SK-N-DZ (cell line): Measurements from ENCODE around the gene MGA.

ENCODE experiments used
- DNase-seq: peaks from one replicate; pipeline ENCODE4 v3.0.0-alpha.2; 2015; ENCODE audit warnings: low spot score

The MGA gene

GRCh38 chr15:41658689-41659088, 1.5 kb upstream of the MGA start:
- DNase-seq: no peak

- no peak for DNase-seq
Measured at GRCh38 chr15:41659190-41659589, 1.0 kb upstream of the MGA start.

DNA sequence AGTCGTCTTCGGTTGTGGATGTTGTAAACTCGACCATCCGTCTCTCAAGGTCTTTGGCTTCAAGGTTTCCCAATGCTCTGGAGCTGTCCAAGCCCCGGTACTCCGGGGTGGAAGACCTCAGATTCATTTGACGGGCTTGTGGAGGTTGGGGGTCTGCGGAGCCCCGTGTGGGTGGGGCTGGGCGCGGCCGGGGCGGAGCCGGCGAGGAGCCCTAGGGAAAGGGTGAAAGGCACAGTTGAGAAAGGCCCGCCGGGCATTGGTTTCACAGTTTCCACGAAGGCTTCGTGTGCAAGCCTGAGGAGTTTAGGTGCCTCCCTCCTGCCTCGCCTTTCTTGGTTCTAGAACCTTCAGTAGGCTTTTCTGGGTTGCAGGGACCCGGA, 360 bp upstream of the MGA start:
- no peak for DNase-seq

DNA sequence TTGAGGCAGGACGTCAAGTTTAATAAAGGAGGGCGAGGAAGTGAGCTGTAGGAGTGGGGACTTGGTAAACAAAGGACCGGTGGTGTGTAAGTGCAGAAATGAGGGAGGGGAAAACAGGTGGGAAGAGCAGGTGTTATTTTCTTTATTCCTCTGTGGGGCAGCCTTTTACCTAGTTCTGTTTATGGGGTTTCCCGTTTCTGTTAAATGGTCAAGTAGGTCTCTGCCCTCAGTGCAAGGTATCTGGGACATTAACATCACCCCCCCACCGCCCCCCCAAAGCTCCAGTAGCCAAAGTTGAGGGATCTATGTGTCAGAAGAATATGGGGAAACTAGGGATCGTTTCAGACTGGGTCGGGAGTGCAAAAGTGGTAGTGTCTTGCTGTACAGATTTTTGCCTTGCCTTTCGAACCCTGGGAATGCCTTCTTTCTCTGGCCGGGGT, 893 bp downstream of the MGA start:
- DNase-seq: no peak

DNA sequence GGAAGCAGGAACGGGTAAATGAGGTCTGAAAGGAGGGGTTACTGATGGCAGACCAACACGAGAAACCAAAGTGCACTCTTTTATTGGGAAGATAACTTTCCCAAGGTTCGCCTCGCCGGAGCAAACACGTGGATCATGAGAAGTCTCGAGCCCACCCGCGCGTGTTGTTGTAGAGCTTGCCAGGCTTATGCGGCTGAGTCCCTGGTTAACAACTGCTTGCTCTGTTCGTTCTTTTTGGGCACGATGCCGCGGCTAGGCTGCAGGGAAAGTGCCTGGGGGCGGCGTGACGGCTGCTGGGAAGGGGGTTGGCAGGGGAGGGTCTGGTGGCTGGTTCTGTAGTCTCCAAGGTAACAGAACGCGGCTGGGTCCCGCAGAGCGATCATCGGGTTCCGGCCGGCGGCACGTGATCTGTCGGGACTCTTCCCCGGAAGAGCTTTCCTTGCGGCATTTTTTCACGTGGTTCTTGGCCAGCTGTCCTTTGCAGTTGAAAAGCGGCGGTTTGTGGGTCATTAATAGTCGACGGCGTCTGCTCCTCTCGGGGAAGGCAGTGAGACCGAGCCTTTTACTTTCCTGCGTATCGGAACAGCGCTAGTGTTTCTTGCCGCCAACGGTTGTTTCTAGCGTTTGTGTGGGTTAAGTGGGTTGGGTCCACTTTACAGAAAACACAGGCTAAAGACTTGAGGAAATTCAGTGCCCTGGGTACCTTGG, 1.5 kb downstream of the MGA start:
- peak; percentile 53 for DNase-seq

DNA sequence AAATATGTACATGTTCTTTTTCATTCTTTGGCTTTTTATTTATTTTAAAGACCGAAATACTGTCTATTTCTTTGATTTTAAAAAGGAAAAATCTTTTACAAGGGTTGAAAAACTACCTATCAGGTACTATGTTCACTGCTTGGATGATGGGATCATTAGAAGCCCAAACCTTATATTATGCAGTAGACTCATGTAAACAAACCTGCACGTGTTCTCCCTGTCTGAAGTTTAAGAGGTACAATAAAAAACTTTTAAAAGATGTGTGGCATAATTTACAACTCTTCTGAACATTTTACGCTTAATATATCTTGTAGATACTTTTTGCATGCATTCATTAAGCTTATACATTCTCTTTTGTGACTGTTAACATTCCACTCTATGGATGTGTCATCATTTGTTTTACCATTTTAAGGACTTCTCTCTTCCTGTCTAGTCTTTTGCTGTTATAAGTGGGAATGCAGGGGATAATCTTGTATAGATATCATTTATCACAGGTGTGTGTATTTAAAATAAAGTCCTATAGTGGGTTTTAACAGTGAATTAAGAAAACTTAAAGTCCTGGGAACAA, 6.2 kb downstream of the MGA start:
- no peak for DNase-seq

- DNase-seq: no peak
Measured at GRCh38 chr15:41669701-41670100, 9.5 kb downstream of the MGA start.

- DNase-seq: no peak
Measured at GRCh38 chr15:41671656-41672648, 11.7 kb downstream of the MGA start.

GRCh38 chr15:41675337-41675736, 15.1 kb downstream of the MGA start:
- no peak for DNase-seq

- DNase-seq: no peak
Measured at GRCh38 chr15:41678742-41679141, 18.5 kb downstream of the MGA start.

- no peak for DNase-seq
Measured at GRCh38 chr15:41683955-41684354, 23.8 kb downstream of the MGA start.

- DNase-seq: no peak
Measured at GRCh38 chr15:41688671-41689070, 28.5 kb downstream of the MGA start.

- DNase-seq: no peak
Measured at GRCh38 chr15:41689083-41689482, 28.9 kb downstream of the MGA start.

DNA sequence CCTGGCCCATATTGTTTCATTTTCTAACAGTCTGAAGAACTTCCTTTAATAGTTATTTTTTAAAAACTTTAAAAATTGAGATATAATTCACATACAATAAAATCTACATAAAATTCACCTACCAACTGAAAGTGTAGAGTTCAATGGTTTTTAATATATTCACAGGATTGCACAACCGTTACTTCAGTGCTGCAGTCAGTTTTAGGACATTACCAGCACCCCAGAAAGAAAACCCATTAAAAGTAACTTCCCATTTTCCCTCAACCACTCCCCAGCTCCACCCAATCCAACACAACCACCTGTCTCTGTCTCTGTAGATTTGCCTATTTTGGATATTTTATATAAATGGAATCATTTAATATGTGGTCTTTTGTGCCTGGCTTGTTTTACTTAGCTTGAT, 29.6 kb downstream of the MGA start:
- DNase-seq: no peak

- DNase-seq: no peak
Measured at GRCh38 chr15:41690636-41691035, 30.4 kb downstream of the MGA start.

- no peak for DNase-seq
Measured at GRCh38 chr15:41691471-41691870, 31.3 kb downstream of the MGA start.

- DNase-seq: no peak
Measured at GRCh38 chr15:41692049-41692448, 31.8 kb downstream of the MGA start.

- DNase-seq: no peak
Measured at GRCh38 chr15:41693757-41694156, 33.6 kb downstream of the MGA start.

- DNase-seq: no peak
Measured at GRCh38 chr15:41695750-41696436, 35.7 kb downstream of the MGA start.

DNA sequence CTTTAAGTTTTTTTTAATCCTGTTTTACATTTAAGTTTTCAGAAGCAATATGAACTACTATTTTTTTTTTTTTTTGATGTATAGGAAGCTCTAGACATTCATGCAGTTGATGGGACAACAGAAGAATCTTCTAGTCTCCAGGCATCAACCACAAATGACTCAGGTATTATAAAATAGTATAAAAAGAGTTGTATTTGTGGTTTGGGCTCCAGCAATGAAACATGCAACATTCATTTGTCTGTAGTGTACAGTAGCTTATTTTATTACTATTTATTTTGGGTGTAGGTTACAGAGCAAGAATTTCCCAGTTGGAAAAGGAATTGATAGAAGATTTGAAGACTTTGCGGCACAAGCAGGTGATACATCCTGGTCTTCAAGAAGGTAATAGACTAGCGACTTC, 38.6 kb downstream of the MGA start:
- DNase-seq: no peak

DNA sequence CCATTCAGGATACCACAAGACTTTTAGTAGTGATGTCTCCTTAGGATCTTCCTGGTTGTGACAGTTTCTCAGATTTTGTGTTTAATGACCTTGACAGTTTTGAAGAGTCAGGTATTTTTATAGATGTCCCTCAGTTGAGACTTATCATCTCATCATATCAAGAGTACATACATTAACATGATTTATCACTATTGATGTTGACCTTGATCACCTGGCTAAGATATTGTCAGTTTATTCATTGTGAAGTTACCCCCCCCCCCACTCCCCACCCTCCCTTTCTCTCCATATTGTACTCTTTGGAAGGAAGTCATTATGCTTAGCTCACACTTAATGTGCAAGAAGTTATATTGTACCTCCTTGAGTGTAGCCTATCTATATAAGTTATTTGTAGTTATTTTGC, 42.9 kb downstream of the MGA start:
- no peak for DNase-seq

GRCh38 chr15:41713047-41713446, 52.8 kb downstream of the MGA start:
- DNase-seq: no peak
